GM18526 (cell line): ENCODE measurements around the gene CACFD1.

Experiments used
- POLR2A ChIP-seq: IDR thresholded peaks from 3 replicates; pipeline ENCODE4 v1.6.1; 2011; ENCODE audit not compliant: insufficient read length; ENCODE audit errors: extremely low read depth

CACFD1 gene

GRCh38 chr9:133511607-133512006 is 51.8 kb downstream of the CACFD1 start:
- no peak for TF ChIP-seq POLR2A

- TF ChIP-seq POLR2A = no peak
These were observed 52.8 kb downstream of the CACFD1 start for GRCh38 chr9:133512253-133513213.

GRCh38 chr9:133513214-133514100 is 53.7 kb downstream of the CACFD1 start:
- TF ChIP-seq POLR2A = no peak

GRCh38 chr9:133514460-133515239 is 54.9 kb downstream of the CACFD1 start:
- no peak for TF ChIP-seq POLR2A

- TF ChIP-seq POLR2A = no peak
These were observed 55.4 kb downstream of the CACFD1 start for GRCh38 chr9:133515240-133515610.

- no peak for TF ChIP-seq POLR2A
These were observed 56.0 kb downstream of the CACFD1 start for GRCh38 chr9:133515615-133516255.

- no peak for TF ChIP-seq POLR2A
These were observed 56.6 kb downstream of the CACFD1 start for GRCh38 chr9:133516256-133516960.

GRCh38 chr9:133516961-133517350 is 57.2 kb downstream of the CACFD1 start:
- no peak for TF ChIP-seq POLR2A

GRCh38 chr9:133517711-133518110 is 57.9 kb downstream of the CACFD1 start:
- TF ChIP-seq POLR2A = no peak

- TF ChIP-seq POLR2A = no peak
These were observed 58.4 kb downstream of the CACFD1 start for GRCh38 chr9:133518200-133518599.

GRCh38 chr9:133518706-133519449 is 59.1 kb downstream of the CACFD1 start:
- TF ChIP-seq POLR2A = no peak

GRCh38 chr9:133519693-133520092 is 59.9 kb downstream of the CACFD1 start:
- no peak for TF ChIP-seq POLR2A

- TF ChIP-seq POLR2A = no peak
These were observed 60.5 kb downstream of the CACFD1 start for GRCh38 chr9:133520121-133520835.
